RPMI8226 (cell line): ENCODE data around the gene HOXC12.
A peak's percentile ranks its signal among the peaks of the same experiment; 100 is the strongest.

Experiments used
- DNase-seq: peaks from one replicate; pipeline ENCODE4 v3.0.0-alpha.2; 2015

HOXC12 gene

GRCh38 chr12:53998110-53998899 is 43.6 kb downstream of the HOXC12 start:
- no peak for DNase-seq

- DNase-seq: no peak
Observed at GRCh38 chr12:53998900-53999236, 44.2 kb downstream of the HOXC12 start.

- no peak for DNase-seq
Observed at GRCh38 chr12:53999559-54000115, 44.9 kb downstream of the HOXC12 start.

- no peak for DNase-seq
Observed at GRCh38 chr12:54000116-54001114, 45.7 kb downstream of the HOXC12 start, which contains the start of gene HOXC9. Gene HOXC9 (plus strand): TSS chr12:54000161. CDS start chr12:54000189, 28 bp downstream.

GRCh38 chr12:54001283-54002187 is 46.8 kb downstream of the HOXC12 start:
- DNase-seq: no peak

GRCh38 chr12:54002278-54002914 is 47.7 kb downstream of the HOXC12 start:
- no peak for DNase-seq

GRCh38 chr12:54002915-54003389 is 48.2 kb downstream of the HOXC12 start:
- DNase-seq: no peak

GRCh38 chr12:54003625-54004024 is 48.9 kb downstream of the HOXC12 start:
- no peak for DNase-seq

- DNase-seq: no peak
Observed at GRCh38 chr12:54004063-54004840, 49.5 kb downstream of the HOXC12 start.

GRCh38 chr12:54004841-54005530 is 50.3 kb downstream of the HOXC12 start:
- DNase-seq: no peak

GRCh38 chr12:54005531-54005852 is 50.8 kb downstream of the HOXC12 start:
- no peak for DNase-seq

- DNase-seq: peak; percentile 83
Observed at GRCh38 chr12:54005853-54006558, 51.3 kb downstream of the HOXC12 start.

GRCh38 chr12:54006559-54007220 is 52.0 kb downstream of the HOXC12 start:
- DNase-seq: no peak

GRCh38 chr12:54007538-54008259 is 53.0 kb downstream of the HOXC12 start:
- DNase-seq: no peak

GRCh38 chr12:54008260-54008552 is 53.5 kb downstream of the HOXC12 start:
- DNase-seq: no peak
